Right ventricle myocardium superior (tissue), 1 donor: Measurements from ENCODE around the gene CLHC1. TPM values are rescaled to one million over a fixed set of nuclear protein-coding genes. Genes with fewer than 3 reads are reported as not detected.
"Not testable (repeated sequence)": the region's sequence is repeated elsewhere in the genome, so short reads cannot be mapped to it uniquely, and the experiment has no call there.

Experiments
- ATAC-seq: fragments of 200-7000 bp; cut with Tn5 transposase; one replicate; pipeline ENCODE4 v1.9.1; 2020; ENCODE audit warnings: mild to moderate bottlenecking; ENCODE audit not compliant: poor library complexity
- DNase-seq: peaks from one replicate; pipeline ENCODE4 v3.0.0-alpha.2; 2020
- intact Hi-C: fragments of 100-400 bp; cut with DNase I; formaldehyde crosslinking; loops from one replicate; pipeline ENCODE4 v1.11.2; 2022
- total RNA-seq: library from RNA; stranded (reverse); fragmentation: NEBNext Ultra II Directional; extraction: Animal tissue kit (Norgen Biotek cat#: 25700); gene quantifications from one replicate; pipeline ENCODE4 v1.2.1, GENCODE V29; 2021
- donor health status: DM: no; HTN: yes; CAD: no; lungs with severe emphysema.

CLHC1 gene
- total RNA-seq, 1 donor from 2014 or later: 5.6 TPM

DNA sequence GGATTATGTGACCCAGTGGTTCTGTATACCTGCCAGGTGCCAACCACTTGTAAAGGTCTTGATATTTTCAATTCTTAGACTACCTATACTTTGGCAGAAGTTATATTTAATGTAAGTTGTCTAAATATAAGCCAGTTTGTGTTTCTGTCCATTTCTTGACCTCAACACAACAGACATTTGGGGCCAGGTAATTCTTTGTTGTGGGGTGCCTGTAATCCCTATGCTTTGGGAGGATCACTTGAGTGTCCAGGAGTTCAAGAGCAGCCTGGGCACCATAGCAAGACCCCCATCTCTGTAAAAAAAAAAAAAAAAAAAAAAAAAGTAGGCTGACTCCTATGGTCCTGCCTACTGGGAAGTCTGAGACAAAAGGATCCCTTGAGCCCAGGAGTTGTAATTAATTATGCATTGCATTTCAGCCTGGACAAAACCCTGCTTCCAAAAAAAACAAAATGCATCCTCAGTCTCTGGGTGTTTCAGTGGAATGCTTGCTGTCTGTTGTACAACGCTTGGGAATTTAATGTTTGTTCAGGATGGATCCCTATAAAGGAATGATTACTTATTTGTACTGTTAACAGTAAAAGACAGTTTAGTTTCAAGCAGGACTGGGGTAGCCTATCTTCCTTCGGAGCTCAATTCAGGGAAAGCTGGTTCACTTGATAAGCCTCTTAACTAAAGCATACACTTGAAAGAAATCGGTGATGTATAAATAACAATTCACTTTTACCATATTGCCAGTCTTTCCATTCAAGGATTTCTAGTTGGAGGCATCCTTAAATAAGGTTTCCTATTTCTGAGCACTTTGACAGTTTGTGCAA lies 3.8 kb upstream of the CLHC1 start:
- no peak for DNase-seq
- intact Hi-C loops: no loop called here
- no peak for ATAC-seq

DNA sequence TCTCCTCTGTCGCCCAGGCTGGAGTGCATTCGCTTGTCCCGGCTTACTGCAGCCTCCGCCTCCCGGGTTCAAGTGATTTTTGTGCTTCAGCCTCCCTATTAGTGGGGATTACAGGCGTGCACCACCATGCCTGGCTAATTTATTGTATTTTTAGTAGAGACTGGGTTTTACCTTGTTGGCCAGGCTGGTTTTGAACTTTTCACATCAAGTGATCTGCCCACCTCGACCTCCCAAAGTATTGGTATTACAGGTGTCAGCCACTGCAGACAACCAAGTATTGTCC lies 1.5 kb upstream of the CLHC1 start:
- intact Hi-C loops: no loop called here
- ATAC-seq (no peak), DNase-seq (no peak)

DNA sequence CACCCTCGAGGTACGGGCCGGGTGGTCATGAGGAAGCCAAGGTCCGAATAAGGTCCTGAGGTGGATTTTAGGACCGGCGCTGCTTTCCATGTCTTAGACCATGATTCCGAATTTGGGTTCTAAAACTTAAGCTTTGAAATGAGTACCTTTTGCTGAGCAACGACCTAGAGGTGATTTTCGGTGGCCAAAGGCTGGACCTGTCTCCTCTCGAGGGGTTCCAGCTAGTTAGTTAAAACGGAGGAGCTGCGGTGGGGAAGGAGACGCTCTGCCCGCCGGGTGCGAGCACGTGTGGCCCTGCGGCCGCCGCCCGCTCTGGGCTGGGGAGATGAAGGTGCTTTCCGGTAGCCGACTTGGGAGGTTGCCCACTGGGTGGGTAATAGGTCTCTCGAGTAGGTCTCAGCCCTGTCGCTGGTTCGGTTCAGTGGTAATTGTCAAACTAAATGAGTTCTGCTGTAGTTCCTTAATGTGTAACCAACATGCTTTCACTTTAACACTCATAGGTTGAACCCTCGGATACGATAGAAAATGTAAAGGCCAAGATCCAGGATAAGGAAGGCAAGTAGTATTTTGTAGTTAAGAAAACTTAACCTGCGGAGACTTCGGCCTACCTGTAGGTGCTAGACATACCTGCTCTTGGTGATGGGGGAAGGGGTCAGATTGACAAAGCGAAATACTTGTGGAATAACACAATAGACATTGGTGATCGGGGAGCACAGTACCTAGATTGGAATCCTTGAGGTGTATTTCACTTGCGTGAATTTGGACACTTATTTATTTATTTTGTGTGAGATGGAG lies 967 bp upstream of the CLHC1 start:
- DNase-seq (peak; percentile 63), ATAC-seq (peak; percentile 10)
- intact Hi-C loops: no loop called here

DNA sequence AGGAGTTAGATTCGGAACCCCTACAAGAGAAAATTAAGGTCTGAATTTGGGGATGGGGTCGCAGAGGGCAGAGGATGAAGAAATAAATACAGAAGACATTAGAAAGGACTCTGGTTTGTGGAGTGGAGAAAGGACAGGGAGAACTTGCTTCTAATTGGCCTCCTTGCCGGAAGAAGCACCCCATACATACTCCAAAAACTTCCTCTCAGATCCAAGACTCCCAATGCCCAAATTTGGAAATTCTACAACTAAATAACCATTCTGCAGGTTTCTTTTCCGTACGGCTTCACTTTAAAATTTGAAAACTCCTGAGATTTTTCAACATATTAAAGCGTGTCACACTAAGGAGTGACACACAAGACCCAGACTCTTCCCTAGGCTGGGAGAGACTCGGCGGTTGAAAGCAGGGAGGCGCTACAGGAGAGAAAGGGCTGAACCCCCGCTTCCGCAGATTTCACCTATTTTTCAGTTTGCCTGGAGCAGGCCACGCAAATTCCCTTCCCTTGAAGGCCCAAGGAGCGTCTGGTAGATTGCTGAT lies 478 bp downstream of the CLHC1 start:
- ATAC-seq (peak; percentile 14), DNase-seq (no peak)
- intact Hi-C loops: no loop called here

DNA sequence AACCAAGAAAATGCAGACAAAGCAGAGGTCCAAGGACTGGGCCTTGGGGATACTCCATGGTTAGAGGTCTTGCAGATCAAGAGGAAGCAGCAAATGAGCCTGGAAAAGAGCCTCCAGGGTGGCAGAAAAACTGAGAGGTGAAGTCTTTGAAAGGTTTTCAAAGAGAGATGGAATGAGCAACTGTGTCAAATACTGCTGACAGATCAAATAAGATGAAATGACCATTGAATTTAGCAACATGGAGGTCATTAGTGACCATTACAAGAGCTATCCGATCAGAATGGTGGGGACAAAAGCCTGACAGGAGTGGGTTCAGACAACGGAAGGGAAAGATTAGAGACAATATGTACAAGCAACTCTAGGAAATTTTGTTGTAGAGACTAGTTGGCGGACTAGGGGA lies 1.5 kb downstream of the CLHC1 start:
- intact Hi-C loops: no loop called here

DNA sequence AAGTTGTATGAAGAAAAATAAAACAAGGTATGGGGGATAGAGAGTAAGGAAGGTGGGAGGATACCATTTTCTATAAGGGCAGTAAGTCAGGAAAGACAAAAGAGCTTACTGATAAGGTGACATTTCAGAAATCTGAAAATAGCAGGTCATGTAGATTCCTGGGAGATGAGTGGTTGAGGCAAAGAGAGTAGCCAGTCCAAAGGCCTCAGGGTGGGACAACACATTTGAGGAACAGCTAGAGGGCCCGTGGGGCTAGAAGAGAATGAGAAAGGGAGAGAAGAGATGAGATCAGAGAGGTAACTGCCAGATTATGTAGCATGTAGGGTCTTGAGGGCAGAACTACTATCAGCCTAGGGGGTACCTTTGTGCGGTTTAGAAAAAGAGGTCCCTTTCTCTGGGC lies 2.9 kb downstream of the CLHC1 start:
- DNase-seq: no peak
- no peak for ATAC-seq
- intact Hi-C loops: no loop called here

More for the DNA sequence above, 1.5 kb downstream of the CLHC1 start:
- ATAC-seq (no peak), DNase-seq (no peak)

DNA sequence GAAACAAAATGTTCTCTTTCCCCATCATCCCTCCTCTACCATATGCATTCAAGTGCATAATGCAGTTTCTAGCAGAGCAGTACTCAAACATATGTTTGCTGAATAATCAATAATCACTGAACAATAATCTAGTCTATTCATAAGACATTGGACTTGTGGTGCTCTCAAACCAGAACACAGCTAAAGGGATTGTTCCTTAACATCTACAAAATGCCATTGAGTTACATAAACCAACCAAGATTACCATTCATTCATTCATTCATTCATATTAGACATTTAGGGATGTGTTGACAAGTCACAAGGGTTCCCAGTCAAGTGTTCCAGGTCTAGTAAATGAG lies 3.9 kb downstream of the CLHC1 start:
- ATAC-seq: no peak
- intact Hi-C loops: no loop called here

DNA sequence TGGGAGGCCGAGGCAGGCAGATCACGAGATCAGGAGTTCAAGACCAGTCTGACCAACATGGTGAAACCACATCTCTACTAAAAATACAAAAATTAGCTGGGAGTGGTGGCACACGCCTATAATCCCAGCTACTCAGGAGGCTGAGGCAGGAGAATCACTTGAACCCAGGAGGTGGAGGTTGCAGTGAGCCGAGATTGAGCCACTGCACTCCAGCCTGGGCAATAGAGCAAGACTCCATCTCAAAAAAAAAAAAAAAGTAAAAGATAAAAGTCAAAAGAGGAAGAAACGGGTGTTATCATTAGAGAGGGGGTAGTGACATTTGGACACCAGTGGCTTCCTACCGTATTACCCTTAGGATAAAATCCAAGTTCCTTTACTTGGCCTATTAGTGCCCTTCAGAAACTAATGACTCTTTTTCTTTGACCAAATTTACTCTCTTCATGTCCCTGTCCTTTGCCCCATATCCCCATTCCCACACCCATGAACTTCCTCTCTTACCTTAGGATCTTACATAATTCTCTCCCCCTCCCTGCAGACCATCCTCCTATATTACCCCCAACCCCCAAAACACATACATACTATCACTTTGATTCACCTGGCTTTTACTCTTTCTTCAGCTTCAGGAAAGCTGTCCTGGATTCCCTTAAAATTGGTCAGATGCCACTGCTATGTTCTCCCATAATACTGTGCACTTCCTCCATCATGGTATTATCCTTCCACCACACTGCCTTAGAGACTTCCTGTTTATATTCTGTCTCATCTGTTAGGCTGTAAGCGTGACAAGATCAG lies 4.5 kb downstream of the CLHC1 start:
- DNase-seq, ATAC-seq, intact Hi-C loops: not testable (repeated sequence)

More for the DNA sequence above, 3.9 kb downstream of the CLHC1 start:
- DNase-seq: no peak

DNA sequence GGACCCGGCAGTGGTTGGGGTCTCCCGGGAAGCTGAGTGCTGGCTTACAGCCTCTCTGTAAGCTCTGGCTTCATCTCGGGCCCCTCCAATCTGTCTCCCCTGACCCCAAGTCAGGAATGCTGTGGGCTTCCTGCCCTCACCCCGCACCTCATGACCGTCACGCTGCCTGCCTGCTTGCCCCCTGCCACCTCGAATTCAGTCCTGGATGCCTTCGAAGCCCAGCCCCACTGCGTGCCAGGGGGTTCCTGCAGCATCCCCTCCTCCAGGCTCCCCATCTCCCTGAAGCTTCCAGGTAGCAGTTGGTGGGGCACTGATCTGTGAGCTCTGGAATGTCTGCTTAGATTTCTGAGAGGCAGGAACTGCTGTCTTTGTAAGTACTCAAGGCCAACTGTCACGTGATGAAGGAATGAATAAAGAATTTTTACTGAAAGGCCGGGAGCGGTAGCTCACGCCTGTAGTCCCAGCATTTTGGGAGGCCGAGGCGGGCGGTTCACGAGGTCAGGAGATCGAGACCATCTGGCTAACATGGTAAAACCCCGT lies 6.5 kb downstream of the CLHC1 start:
- intact Hi-C loops: no loop called here
- ATAC-seq (no peak), DNase-seq (no peak)

DNA sequence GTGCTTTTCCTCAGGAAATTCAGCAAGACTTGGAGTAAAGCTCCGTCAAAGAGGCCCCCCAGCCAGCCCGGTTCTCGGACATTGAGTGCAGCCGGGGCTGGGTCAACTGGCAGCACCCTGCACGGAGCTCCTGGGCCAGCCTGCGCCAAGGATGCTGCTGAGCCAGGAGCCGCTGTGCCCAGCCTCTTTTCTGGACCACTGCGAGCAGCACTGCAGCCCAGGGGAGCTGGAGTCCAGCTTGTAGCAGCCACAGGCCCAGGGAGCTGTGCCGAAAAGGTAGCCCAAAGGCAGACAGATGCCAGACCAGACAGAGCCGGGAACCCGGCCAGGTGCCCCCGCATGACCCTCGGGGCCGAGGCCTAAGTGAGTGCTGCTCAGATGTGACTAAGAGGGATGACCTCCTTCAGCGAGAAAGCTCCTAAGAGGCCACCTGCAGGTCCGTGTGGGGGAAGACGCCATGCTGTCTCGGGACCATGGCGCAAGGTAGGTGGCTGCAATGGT lies 7.3 kb downstream of the CLHC1 start:
- peak; percentile 21 for ATAC-seq
- peak; percentile 56 for DNase-seq
- intact Hi-C loops: no loop called here

DNA sequence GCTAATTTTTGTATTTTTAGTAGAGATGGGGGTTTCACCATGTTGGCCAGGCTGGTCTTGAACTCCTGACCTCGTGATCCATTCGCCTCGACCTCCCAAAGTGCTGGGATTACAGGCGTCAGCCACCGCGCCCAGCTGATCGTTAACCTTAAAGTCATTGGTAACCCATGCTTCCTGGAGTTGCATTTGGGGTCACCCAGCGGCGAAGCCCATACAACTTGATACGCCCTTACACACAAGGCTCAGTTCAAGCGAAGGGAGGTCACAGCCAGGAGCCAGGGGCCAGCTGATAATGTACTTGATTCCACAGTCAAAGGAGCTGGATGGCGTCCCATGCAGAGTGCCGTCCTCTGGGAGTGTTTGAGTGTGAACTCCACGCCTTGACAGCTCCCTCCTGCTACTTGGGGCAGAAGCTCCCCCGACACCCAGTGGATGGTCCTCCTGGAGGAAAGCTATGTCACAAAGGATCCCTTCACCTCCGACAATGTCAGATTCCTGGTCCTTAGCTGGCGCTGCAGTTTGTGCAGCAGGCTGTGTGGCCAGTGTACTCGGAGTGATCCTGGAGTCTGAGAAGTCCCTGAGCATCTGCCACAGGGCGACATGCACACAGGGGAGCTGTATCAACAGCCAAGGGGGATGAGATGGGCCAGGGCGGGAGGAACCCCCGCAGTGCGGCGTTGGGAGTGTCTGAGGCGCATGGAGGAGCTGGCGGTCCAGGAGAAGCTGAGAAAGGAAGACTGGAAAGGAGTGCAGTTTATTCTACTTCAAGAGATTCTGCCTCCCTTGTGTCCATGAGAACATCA lies 7.9 kb downstream of the CLHC1 start:
- peak; percentile 30 for ATAC-seq
- intact Hi-C loops: no loop called here
- DNase-seq: no peak

DNA sequence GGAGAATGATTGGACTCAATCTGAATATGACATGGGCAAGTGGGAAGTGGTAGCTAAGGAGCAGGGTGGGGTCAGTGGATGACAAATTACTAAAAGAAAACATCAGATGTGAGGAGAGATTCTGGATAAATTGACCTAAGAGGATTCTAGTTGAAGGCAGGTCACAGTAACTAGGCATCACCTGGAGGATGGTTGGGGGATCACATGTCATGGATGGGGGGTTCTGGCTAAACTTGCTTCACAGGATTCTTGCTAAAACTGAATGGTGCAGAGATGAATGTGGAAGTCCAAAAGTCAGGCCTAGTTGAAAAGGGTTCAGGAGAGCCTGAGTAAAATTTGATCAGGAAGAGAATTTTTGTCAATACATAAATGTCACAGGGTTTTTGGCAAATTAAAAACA lies 18.3 kb downstream of the CLHC1 start:
- intact Hi-C loops: no loop called here
- no peak for ATAC-seq

DNA sequence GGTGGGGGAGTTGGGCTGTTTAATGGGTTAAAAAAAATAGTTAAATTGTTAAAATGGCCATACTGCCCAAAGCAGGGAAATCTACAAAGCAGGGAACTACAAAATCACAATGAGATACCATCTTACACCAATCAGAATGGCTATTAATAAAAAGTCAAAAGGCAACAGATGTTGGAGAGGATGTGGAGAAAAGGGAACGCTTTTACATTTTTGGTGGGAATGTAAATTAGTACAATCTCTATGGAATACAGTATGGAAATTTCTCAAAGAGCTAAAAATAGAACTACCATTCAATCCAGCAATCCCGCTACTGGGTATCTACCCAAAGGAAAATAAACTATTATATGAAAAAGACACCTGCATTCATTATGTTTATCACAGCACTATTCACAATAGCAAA lies 27.1 kb downstream of the CLHC1 start:
- DNase-seq: no peak
- no peak for ATAC-seq
- intact Hi-C loops: no loop called here

More for the DNA sequence above, 18.3 kb downstream of the CLHC1 start:
- DNase-seq: no peak

DNA sequence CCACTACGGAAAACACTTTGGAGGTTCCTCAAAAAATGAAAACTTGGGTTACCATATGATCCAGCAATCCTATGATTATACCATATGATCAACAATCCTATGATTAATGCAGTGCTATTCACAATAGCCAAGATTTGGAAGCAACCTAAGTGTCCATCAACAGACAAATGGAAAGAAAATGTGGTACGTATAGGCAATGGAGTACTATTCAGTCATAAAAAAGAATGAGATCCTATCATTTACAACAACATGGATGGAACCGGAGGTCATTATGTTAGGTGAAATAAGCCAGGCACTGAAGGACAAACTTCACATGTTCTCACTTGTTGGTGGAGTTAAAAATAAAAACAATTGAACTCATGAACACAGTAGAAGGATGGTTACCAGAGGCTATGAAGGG lies 27.6 kb downstream of the CLHC1 start:
- no peak for ATAC-seq
- intact Hi-C loops: no loop called here
- no peak for DNase-seq

DNA sequence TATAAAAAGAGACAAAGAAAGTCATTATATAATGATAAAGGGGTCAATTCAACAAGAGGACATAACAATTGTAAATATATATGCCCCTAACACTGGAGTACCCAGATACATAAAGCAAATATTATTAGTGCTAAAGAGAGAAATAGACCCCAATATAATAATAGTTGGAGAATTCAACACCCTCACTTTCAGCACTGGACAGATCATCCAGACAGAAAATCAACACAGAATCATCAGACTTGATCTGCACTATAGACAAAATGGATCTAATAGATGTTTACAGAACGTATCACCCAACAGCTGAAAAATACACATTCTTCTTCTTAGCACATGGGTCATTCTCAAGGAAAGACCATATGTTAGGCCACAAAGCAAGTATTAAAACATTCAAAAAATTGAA lies 31.7 kb downstream of the CLHC1 start:
- no peak for ATAC-seq
- intact Hi-C loops: no loop called here
- no peak for DNase-seq

DNA sequence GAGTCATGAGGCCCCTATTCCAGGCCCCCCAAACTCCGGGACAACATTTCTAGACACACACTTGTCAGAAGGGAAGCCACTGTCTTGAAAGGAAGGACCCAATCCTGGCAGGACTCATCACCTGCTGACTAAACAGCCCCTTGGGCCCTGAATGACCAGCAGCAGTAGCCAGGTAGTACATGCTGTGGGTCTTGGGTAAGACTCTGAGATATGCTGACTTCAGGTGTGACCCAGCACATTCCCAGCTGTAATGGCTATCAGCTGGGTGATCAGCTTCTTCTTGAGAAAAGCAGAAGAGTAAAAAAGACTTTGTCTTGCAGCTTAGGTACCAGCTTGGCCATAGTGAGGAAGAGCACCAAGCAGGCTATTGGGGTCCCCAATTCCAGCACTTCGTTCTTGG lies 35.6 kb downstream of the CLHC1 start:
- intact Hi-C loops: no loop called here
- ATAC-seq (no peak), DNase-seq (no peak)

DNA sequence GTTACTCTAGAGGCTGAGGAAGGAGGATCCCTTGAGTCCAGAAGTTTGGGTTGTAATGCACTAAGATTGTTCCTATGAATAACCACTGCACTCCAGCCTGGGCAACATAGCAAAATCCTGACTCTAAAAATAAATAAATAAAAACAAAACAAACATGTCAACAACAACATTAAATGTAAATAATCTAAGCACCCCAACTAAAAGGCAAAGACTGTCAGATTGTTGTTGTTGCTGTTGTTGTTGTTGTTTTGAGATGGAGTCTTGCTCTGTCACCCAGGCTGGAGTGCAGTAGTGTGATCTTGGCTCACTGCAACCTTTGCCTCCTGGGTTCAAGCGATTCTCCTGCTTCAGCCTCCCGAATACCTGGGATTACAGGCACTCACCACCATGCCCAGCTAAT lies 40.2 kb downstream of the CLHC1 start:
- DNase-seq, intact Hi-C loops, ATAC-seq: not testable (repeated sequence)

DNA sequence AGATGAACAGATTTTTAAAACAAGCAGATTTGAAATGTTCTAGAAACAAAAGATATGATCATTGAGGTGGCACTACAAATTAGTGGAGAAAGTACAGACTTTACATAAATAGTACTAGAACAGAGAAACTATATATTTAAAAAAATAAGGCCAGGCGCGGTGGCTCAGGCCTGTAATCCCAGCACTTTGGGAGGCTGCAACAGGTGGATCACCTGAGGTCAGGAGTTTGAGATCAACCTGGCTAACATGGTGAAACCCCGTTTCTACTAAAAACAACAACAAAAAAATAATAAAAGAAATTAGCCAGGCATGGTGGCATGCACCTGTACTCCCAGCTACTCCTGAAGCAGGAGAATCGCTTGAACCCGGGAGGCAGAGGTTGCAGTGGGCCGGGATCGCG lies 45.3 kb downstream of the CLHC1 start:
- ATAC-seq, intact Hi-C loops, DNase-seq: not testable (repeated sequence)
